Esophagus squamous epithelium (tissue), 5 donors: ENCODE results near the gene PDIA2. TPM values are rescaled to one million over a fixed set of nuclear protein-coding genes. Genes with fewer than 3 reads are reported as not detected.

Experiments
- DNase-seq: peaks from one replicate; lab custom pipeline; 2025; lab: John Stamatoyannopoulos, UW
- H3K27ac ChIP-seq, 4 donors: fragments of 200-600 bp; sonication (generic); one replicate each; pipeline ENCODE4 v1.5.1; 2016 to 2019; ENCODE audit warnings: mild to moderate bottlenecking in 1 of 4
- H3K27me3 ChIP-seq, 4 donors: fragments of 200-600 bp; sonication (generic); 1 replicate in 3 of 4; 2 replicates in 1 of 4; pipeline versions ENCODE4 v1.5.1 to v1.6.0; 2017 to 2021; ENCODE audit warnings: antibody characterized with exemption in 1 of 4
- H3K36me3 ChIP-seq, 3 donors: fragments of 200-600 bp; sonication (generic); one replicate each; pipeline ENCODE4 v1.5.1; 2016 to 2019
- H3K4me1 ChIP-seq, 3 donors: fragments of 200-600 bp; sonication (generic); one replicate each; pipeline ENCODE4 v1.5.1; 2017 to 2019
- H3K4me3 ChIP-seq, 4 donors: fragments of 200-600 bp; sonication (generic); 1 replicate in 3 of 4; 2 replicates in 1 of 4; pipeline ENCODE4 v1.5.1; 2016 to 2019; ENCODE audit warnings: mild to moderate bottlenecking in 2 of 4, moderate library complexity in 1 of 4
- H3K9me3 ChIP-seq, 3 donors: fragments of 200-600 bp; sonication (generic); one replicate each; pipeline ENCODE4 v1.5.1; 2016 to 2019
- CTCF ChIP-seq, 6 experiments: fragments of 450-650 bp in 4 of 6; fragments of 200-600 bp in 2 of 6; sonication (generic) in 2 of 6; IDR thresholded peaks; one replicate each; pipeline ENCODE4 v1.5.1; 2016 to 2019; ENCODE audit warnings: antibody characterized with exemption in 6 of 6, mild to moderate bottlenecking in 4 of 6, moderate library complexity in 4 of 6
- POLR2A ChIP-seq, 4 donors: fragments of 450-650 bp; IDR thresholded peaks; one replicate each; pipeline ENCODE4 v1.6.1; 2017; ENCODE audit warnings: antibody characterized with exemption in 4 of 4, mild to moderate bottlenecking in 4 of 4, moderate library complexity in 3 of 4
- WGBS, 2 donors: methylation state at CpG; one replicate each; pipeline ENCODE4 v1.1.5; 2018; 5-methylcytosine and 5-hydroxymethylcytosine counted together
- intact Hi-C: fragments of 100-400 bp; cut with DNase I; formaldehyde crosslinking; loops from one replicate; pipeline ENCODE4 v1.15.0; 2022
- total RNA-seq, 4 donors: library from RNA; depleted of rRNA; stranded (reverse); fragments of >200 nt; gene quantifications; one replicate each; pipeline ENCODE4 v1.1.0, GENCODE V29; 2016
- donor health status: DM: yes; HTN: yes; CAD: no.

PDIA2 gene
- total RNA-seq, 4 donors from 2014 or later, result not detected

GRCh38 chr16:259226-259625 is 23.7 kb upstream of the PDIA2 start:
- 72 to 74% methylated on average over 7 to 10 of the region's 10 CpGs for WGBS, 2 donors
- Histone ChIP-seq H3K27ac (no peak overlapping the region), H3K4me3 (no peak overlapping the region), H3K4me1 (no peaks in the 10 kb centered on the region), H3K27me3 (no peaks in the 10 kb centered on the region), H3K9me3 (no peaks in the 10 kb centered on the region), H3K36me3 (peaks cover 30 to 95% (median 32%) of the 10 kb centered on the region in 3 donors)
- no peak for TF ChIP-seq CTCF (IDR thresholded peaks at IDR 0.05)
- no peak for DNase-seq
- intact Hi-C loops, result no loop called here

- H3K27me3 ChIP-seq, result no peaks in the 10 kb centered on the region
- no peak for DNase-seq
- H3K4me1 ChIP-seq, result no peaks in the 10 kb centered on the region
- peaks cover 30 to 95% (median 36%) of the 10 kb centered on the region in 3 donors for H3K36me3 ChIP-seq
- WGBS, 2 donors, result 84% methylated on average over 7 of the region's 13 CpGs; no CpG with 5 or more reads in 1 of the 2 donors
- H3K4me3 ChIP-seq, result no peak overlapping the region
- intact Hi-C loops, result no loop called here
- TF ChIP-seq POLR2A (IDR thresholded peaks at IDR 0.05) (no peak), CTCF (IDR thresholded peaks at IDR 0.05) (no peak)
- no peak overlapping the region for H3K27ac ChIP-seq
- H3K9me3 ChIP-seq, result no peaks in the 10 kb centered on the region
Observed at GRCh38 chr16:259814-260253, 23.1 kb upstream of the PDIA2 start.

- no peaks in the 10 kb centered on the region for H3K27me3 ChIP-seq
- H3K9me3 ChIP-seq, result no peaks in the 10 kb centered on the region
- WGBS, 2 donors, result 92 to 100% methylated on average over 3 to 12 of the region's 19 CpGs
- TF ChIP-seq CTCF (IDR thresholded peaks at IDR 0.05) (no peak), POLR2A (IDR thresholded peaks at IDR 0.05) (no peak)
- DNase-seq, result no peak
- intact Hi-C loops, result no loop called here
- peaks cover 0 to under 1% (median 0%) of the 10 kb centered on the region in 3 donors for H3K4me1 ChIP-seq
- H3K27ac ChIP-seq, result no peak overlapping the region
- peaks cover 27 to 95% (median 36%) of the 10 kb centered on the region in 3 donors for H3K36me3 ChIP-seq
- no peak overlapping the region for H3K4me3 ChIP-seq
Observed at GRCh38 chr16:260326-260725, 22.6 kb upstream of the PDIA2 start.

GRCh38 chr16:261031-261691 is 21.8 kb upstream of the PDIA2 start:
- Histone ChIP-seq H3K27ac (no peak overlapping the region), H3K4me1 (peaks cover 0 to 9% (median 0%) of the 10 kb centered on the region in 3 donors), H3K27me3 (no peaks in the 10 kb centered on the region), H3K9me3 (no peaks in the 10 kb centered on the region), H3K4me3 (no peak overlapping the region), H3K36me3 (peaks cover 27 to 90% (median 36%) of the 10 kb centered on the region in 3 donors)
- no peak for DNase-seq
- 84 to 87% methylated on average over 9 to 12 of the region's 28 CpGs for WGBS, 2 donors
- intact Hi-C loops, result no loop called here
- TF ChIP-seq CTCF (IDR thresholded peaks at IDR 0.05), result no peak
- no peak for TF ChIP-seq POLR2A (IDR thresholded peaks at IDR 0.05)

DNA sequence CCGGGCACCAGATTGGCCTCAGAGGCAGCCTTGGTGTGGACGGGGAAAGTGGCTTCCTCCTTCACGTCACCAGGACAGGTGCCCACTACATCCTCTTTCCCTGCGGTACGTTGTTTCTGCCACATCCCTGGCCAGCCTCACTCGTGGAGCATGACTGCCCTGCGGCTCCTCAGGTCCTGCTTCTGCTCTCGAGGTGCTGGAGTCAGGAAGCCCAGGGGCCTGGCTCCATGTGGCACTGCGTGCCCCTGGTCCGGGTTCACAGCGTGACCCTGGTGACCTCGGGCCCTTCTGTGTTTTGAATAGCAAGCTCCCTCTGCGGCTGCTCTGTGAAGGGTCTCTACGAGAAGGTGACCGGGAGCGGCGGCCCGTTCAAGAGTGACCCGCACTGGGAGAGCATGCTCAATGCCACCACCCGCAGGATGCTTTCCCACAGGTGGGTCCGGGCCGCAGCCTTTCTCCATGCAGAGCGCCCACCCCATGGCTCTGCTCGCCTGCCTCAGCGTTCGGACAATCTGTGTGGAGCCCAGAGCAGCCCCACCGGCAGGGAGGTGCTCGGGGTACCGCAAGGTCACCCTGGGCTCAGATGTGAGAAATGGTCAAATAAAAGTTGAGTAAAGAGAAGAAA is 20.7 kb upstream of the PDIA2 start:
- Histone ChIP-seq H3K27me3 (no peaks in the 10 kb centered on the region), H3K4me1 (peaks cover 0 to 10% (median 0%) of the 10 kb centered on the region in 3 donors), H3K9me3 (no peaks in the 10 kb centered on the region), H3K36me3 (peaks cover 27 to 79% (median 36%) of the 10 kb centered on the region in 3 donors), H3K4me3 (no peak overlapping the region), H3K27ac (no peak overlapping the region)
- intact Hi-C loops, result no loop called here
- WGBS, 2 donors, result 93 to 94% methylated on average over 15 to 22 of the region's 29 CpGs
- no peak for DNase-seq
- TF ChIP-seq POLR2A (IDR thresholded peaks at IDR 0.05) (no peak), CTCF (IDR thresholded peaks at IDR 0.05) (no peak)
